ENCODE results near the gene NUCKS1. TPM values are rescaled to one million over a fixed set of nuclear protein-coding genes. Genes with fewer than 3 reads are reported as not detected.

Gene NUCKS1
- total RNA-seq, 1 experiment from 2014 or later, result 237 TPM

DNA sequence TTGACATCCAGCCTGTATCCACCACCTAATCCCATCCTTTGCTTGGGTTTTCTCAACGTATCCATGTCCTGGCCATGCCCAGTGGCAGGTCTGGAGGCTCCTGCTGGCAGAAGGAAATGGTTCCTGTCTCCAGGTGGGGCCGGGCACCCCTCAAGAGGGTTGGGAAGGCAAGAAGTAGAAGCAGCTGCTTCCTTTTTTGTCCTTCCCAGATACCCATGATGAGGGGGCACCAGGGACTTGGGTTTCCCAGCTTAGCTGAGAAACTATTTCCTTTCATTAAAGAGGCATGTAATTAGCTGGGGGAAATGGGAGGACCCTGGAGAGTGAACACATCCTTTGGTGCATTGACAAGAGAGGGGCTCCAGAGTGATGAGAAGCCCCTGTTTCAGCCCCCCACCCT is 48.6 kb downstream of the NUCKS1 start:
- POLR2A ChIA-PET, result no interaction called here
- no peak for ATAC-seq
- intact Hi-C loops (cut with micrococcal nuclease), result no loop called here

DNA sequence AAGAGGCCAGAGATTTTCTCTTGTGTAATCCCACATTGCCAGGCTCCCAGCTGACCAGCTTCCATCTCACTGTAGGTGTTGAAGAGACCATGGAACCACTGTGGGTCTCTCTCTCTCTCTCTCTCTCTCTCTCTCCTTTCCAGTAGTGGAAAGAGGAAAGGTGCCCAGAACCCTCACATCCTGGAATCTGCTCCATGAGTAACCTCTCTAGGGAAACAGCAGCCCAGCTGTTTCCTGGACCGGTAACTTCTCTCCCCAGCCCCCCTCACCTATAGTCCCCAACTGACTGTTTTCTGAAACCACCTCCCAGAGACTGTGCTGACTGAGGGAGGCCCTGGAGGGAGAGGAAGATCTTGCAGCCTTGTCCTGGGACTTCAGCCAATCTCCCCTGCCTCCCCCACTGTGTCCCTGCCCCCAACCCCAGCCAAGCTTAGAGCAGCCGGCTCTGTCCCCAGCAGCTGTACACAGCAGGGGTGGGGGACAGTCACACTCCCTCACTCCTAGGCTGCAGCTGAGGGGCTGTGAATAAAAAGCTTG is 49.0 kb downstream of the NUCKS1 start:
- Histone ChIP-seq H2AFZ (ENCODE audit: low read depth, low read length, poor library complexity, severe bottlenecking) (no peak overlapping the region), H3K4me2 (ENCODE audit: low read length) (no peak overlapping the region), H3K9me3 (ENCODE audit: control insufficient read depth in 1 of 2, insufficient read depth in 1 of 2, low read depth in 1 of 2, low read length in 2 of 2) (no peaks in the 10 kb centered on the region), H3K79me2 (ENCODE audit: insufficient read depth, low read length) (no peaks in the 10 kb centered on the region), H3K9ac (ENCODE audit: low read length) (no peak overlapping the region), H3K4me1 (ENCODE audit: control insufficient read depth in 1 of 2, insufficient read depth in 2 of 2, low read length in 2 of 2) (no peaks in the 10 kb centered on the region), H3K27me3 (ENCODE audit: insufficient read depth, low read length) (no peaks in the 10 kb centered on the region), H3K36me3 (ENCODE audit: control insufficient read depth in 1 of 2, insufficient read depth in 2 of 2, low read length in 2 of 2) (no peaks in the 10 kb centered on the region), H3K4me3 (replicated peaks in 1 of 2; ENCODE audit: low read depth in 1 of 2, low read length in 2 of 2) (no peak overlapping the region), H4K20me1 (ENCODE audit: insufficient read depth) (no peaks in the 10 kb centered on the region; the same call in 1 of the 2 replicates), H3K9me2 (ENCODE audit: insufficient read depth) (no peaks in the 10 kb centered on the region), H3K27ac (ENCODE audit: low read depth, low read length) (no peak overlapping the region)
- TF ChIP-seq YY1 (IDR thresholded peaks at IDR 0.05; ENCODE audit: extremely low read depth, insufficient replicate concordance, low read depth, low read length) (no peak), CEBPB (IDR thresholded peaks at IDR 0.05; ENCODE audit: low read depth) (no peak), ATF3 (IDR thresholded peaks at IDR 0.05) (no peak), FOSL1 (IDR thresholded peaks at IDR 0.05; ENCODE audit: low read depth) (no peak), SRF (IDR thresholded peaks at IDR 0.05; ENCODE audit: low read depth) (no peak), POLR2AphosphoS5 (IDR thresholded peaks at IDR 0.05; ENCODE audit: low read depth, low read length) (no peak), EZH2 (IDR thresholded peaks at IDR 0.05) (no peak), ZBTB33 (IDR thresholded peaks at IDR 0.05; ENCODE audit: extremely low read depth, insufficient replicate concordance, low read length) (no peak), EGR1 (IDR thresholded peaks at IDR 0.05; ENCODE audit: low read depth) (no peak), ELF1 (IDR thresholded peaks at IDR 0.05; ENCODE audit: borderline replicate concordance, low read depth) (no peak), MAX (IDR thresholded peaks at IDR 0.05) (no peak), JUND (IDR thresholded peaks at IDR 0.05) (no peak), SP1 (IDR thresholded peaks at IDR 0.05; ENCODE audit: low read depth) (no peak), CBX3 (IDR thresholded peaks at IDR 0.05; ENCODE audit: low read depth) (no peak)
- ATAC-seq (no peak), DNase-seq (ENCODE audit: low read depth, low spot score) (no peak)
- RAD21 ChIA-PET (ENCODE audit: low non-redundant PET in 1 of 2, low total read pairs in 2 of 2, uncharacterized antibody in 2 of 2, unreplicated experiment in 2 of 2), result interaction anchor here in 1 of 2 experiments (0.5 kb wide), 1 partner anchor 43 kb away, joined by 9 read pairs; no protein-coding TSS in a partner anchor
- CTCF ChIA-PET, result interaction anchor here (1.4 to 2.9 kb wide), 2 partner anchors 11 to 43 kb away, joined by 6 to 10 read pairs; no protein-coding TSS in a partner anchor
- BruUV-seq (replicated peaks), result no TSS peak
- intact Hi-C loops (cut with micrococcal nuclease), result no loop called here
- POLR2A ChIA-PET, result no interaction called here

More for the DNA sequence above, 48.6 kb downstream of the NUCKS1 start:
- no peak overlapping the region for H3K27ac ChIP-seq (ENCODE audit: low read depth, low read length)
- H3K4me2 ChIP-seq (ENCODE audit: low read length), result no peak overlapping the region
- no peak overlapping the region for H2AFZ ChIP-seq (ENCODE audit: low read depth, low read length, poor library complexity, severe bottlenecking)
- no TSS peak for BruUV-seq (replicated peaks)
- H3K4me1 ChIP-seq (ENCODE audit: control insufficient read depth in 1 of 2, insufficient read depth in 2 of 2, low read length in 2 of 2), result no peaks in the 10 kb centered on the region
- no peak for TF ChIP-seq ZFX (IDR thresholded peaks at IDR 0.05)
- no peak for TF ChIP-seq EZH2 (IDR thresholded peaks at IDR 0.05)
- no peak for TF ChIP-seq POLR2A (IDR thresholded peaks at IDR 0.05; ENCODE audit: borderline replicate concordance, extremely low read depth, insufficient read depth, insufficient read length)
- TF ChIP-seq SIN3A (IDR thresholded peaks at IDR 0.05; ENCODE audit: low read depth), result no peak
- TF ChIP-seq EGR1 (IDR thresholded peaks at IDR 0.05; ENCODE audit: low read depth), result no peak
- no peak for TF ChIP-seq SRF (IDR thresholded peaks at IDR 0.05; ENCODE audit: low read depth)
- no peak for TF ChIP-seq RAD21 (IDR thresholded peaks at IDR 0.05; ENCODE audit: low read depth)
- no peak for TF ChIP-seq SP1 (IDR thresholded peaks at IDR 0.05; ENCODE audit: low read depth)
- no peak for TF ChIP-seq MAX (IDR thresholded peaks at IDR 0.05)
- no peak for TF ChIP-seq ZNF274 (IDR thresholded peaks at IDR 0.05; ENCODE audit: low read depth, low read length)
- H3K27me3 ChIP-seq (ENCODE audit: insufficient read depth, low read length), result no peaks in the 10 kb centered on the region
- H4K20me1 ChIP-seq (ENCODE audit: insufficient read depth), result no peaks in the 10 kb centered on the region; the same call in 1 of the 2 replicates
- no peaks in the 10 kb centered on the region for H3K9me2 ChIP-seq (ENCODE audit: insufficient read depth)
- no peaks in the 10 kb centered on the region for H3K79me2 ChIP-seq (ENCODE audit: insufficient read depth, low read length)
- CTCF ChIA-PET, result interaction anchor here (1.4 to 2.9 kb wide), 2 partner anchors 10 to 43 kb away, joined by 6 to 10 read pairs; no protein-coding TSS in a partner anchor
- H3K9ac ChIP-seq (ENCODE audit: low read length), result no peak overlapping the region
- no peaks in the 10 kb centered on the region for H3K9me3 ChIP-seq (ENCODE audit: control insufficient read depth in 1 of 2, insufficient read depth in 1 of 2, low read depth in 1 of 2, low read length in 2 of 2)
- no peak overlapping the region for H3K4me3 ChIP-seq (replicated peaks in 1 of 2; ENCODE audit: low read depth in 1 of 2, low read length in 2 of 2)
- DNase-seq (ENCODE audit: low read depth, low spot score), result no peak
- H3K36me3 ChIP-seq (ENCODE audit: control insufficient read depth in 1 of 2, insufficient read depth in 2 of 2, low read length in 2 of 2), result no peaks in the 10 kb centered on the region
- RAD21 ChIA-PET (ENCODE audit: low non-redundant PET in 1 of 2, low total read pairs in 2 of 2, uncharacterized antibody in 2 of 2, unreplicated experiment in 2 of 2), result no interaction called here
